SK-N-SH (cell line): ENCODE data around the gene OCA2. TPM values are rescaled to one million over a fixed set of nuclear protein-coding genes. Genes with fewer than 3 reads are reported as not detected.

Experiments
- CTCF ChIA-PET: fragments of 300-600, 350-600 bp; formaldehyde crosslinking; extraction: SDS; loops from one replicate; lab custom pipeline; 2021; lab: Yijun Ruan, JAX
- POLR2A ChIA-PET: fragments of 350-600 bp; sonication (Branson Sonifier 250); formaldehyde crosslinking; extraction: SDS; loops from one replicate; lab custom pipeline; 2020; ENCODE audit warnings: antibody characterized with exemption, inconsistent platforms; lab: Yijun Ruan, JAX
- DNase-seq: peaks from one replicate; pipeline ENCODE4 v3.0.0; 2012
- H2AFZ ChIP-seq: fragments of 200-600 bp; sonication (generic); 2 replicates; pipeline ENCODE4 v1.8.1; 2016; ENCODE audit warnings: antibody characterized with exemption, mild to moderate bottlenecking, low read depth
- H3F3A ChIP-seq: fragments of 200-600 bp; sonication (generic); replicated peaks from 2 replicates; pipeline ENCODE3; 2016; ENCODE audit warnings: antibody characterized with exemption, mild to moderate bottlenecking; ENCODE audit not compliant: insufficient read depth
- H3K27ac ChIP-seq, 2 experiments: fragments of 200-500 bp in 1 of 2; fragments of 200-600 bp in 1 of 2; sonication (Bioruptor generic) in 1 of 2; sonication (generic), shearing (Covaris generic) in 1 of 2; 2 replicates each; pipeline versions ENCODE4 v1.5.1 to v1.6.1; 2014 to 2016; ENCODE audit warnings: low read depth in 2 of 2, inconsistent platforms in 1 of 2, low read length in 1 of 2, mild to moderate bottlenecking in 1 of 2, mixed read lengths in 1 of 2
- H3K27me3 ChIP-seq: fragments of 200-600 bp; sonication (generic), shearing (Covaris generic); 2 replicates; pipeline ENCODE4 v1.6.1; 2016; ENCODE audit warnings: mixed run types; ENCODE audit not compliant: insufficient read depth
- H3K36me3 ChIP-seq, 2 experiments: fragments of 200-500 bp in 1 of 2; fragments of 200-600 bp in 1 of 2; sonication (Bioruptor generic) in 1 of 2; sonication (generic) in 1 of 2; replicated peaks in 1 of 2; 2 replicates each; pipeline versions ENCODE3 to v1.5.1; 2014 to 2016; ENCODE audit warnings: low read length in 1 of 2, mild to moderate bottlenecking in 1 of 2; ENCODE audit not compliant: insufficient read depth in 2 of 2, control insufficient read depth in 1 of 2
- H3K4me1 ChIP-seq, 2 experiments: fragments of 200-500 bp in 1 of 2; fragments of 200-600 bp in 1 of 2; sonication (Bioruptor generic) in 1 of 2; sonication (generic), shearing (Covaris generic) in 1 of 2; 2 replicates each; pipeline versions ENCODE4 v1.5.1 to v1.6.1; 2014 to 2016; ENCODE audit warnings: low read depth in 1 of 2, low read length in 1 of 2, mixed run types in 1 of 2; ENCODE audit not compliant: insufficient read depth in 2 of 2, control insufficient read depth in 1 of 2
- H3K4me2 ChIP-seq: fragments of 200-600 bp; sonication (generic), shearing (Covaris generic); 2 replicates; pipeline ENCODE4 v1.6.1; 2017; ENCODE audit warnings: mixed run types
- H3K4me3 ChIP-seq, 2 experiments: fragments of 200-500 bp in 1 of 2; fragments of 200-600 bp in 1 of 2; sonication (Bioruptor generic) in 1 of 2; sonication (generic), shearing (Covaris generic) in 1 of 2; 2 replicates each; pipeline versions ENCODE4 v1.5.1 to v1.8.1; 2014 to 2016; ENCODE audit warnings: low read depth in 2 of 2, inconsistent platforms in 1 of 2, low read length in 1 of 2, mild to moderate bottlenecking in 1 of 2, mixed read lengths in 1 of 2, moderate library complexity in 1 of 2
- H3K79me2 ChIP-seq: fragments of 200-600 bp; sonication (generic); 2 replicates; pipeline ENCODE4 v1.8.1; 2017; ENCODE audit warnings: mild to moderate bottlenecking; ENCODE audit not compliant: insufficient read depth
- H3K9ac ChIP-seq: fragments of 200-600 bp; sonication (generic); 2 replicates; pipeline ENCODE4 v1.6.1; 2017; ENCODE audit warnings: mixed run types
- H3K9me2 ChIP-seq: fragments of 200-600 bp; sonication (generic); 2 replicates; pipeline ENCODE4 v1.6.1; 2017; ENCODE audit warnings: mixed run types
- H3K9me3 ChIP-seq: fragments of 200-600 bp; sonication (generic); 2 replicates; pipeline ENCODE4 v1.6.1; 2017; ENCODE audit warnings: mixed run types, mild to moderate bottlenecking, moderate library complexity
- H4K20me1 ChIP-seq: fragments of 200-600 bp; sonication (generic); 2 replicates; pipeline ENCODE4 v1.6.1; 2017; ENCODE audit warnings: mild to moderate bottlenecking, mixed run types; ENCODE audit not compliant: insufficient read depth
- CHD2 ChIP-seq: fragments of 150-350 bp; IDR thresholded peaks from 2 replicates; pipeline ENCODE4 v1.6.1; 2018; ENCODE audit warnings: low read length; ENCODE audit not compliant: partially characterized antibody
- ELF1 ChIP-seq: IDR thresholded peaks from 2 replicates; pipeline ENCODE4 v1.4.0; 2012
- EZH2phosphoT487 ChIP-seq: fragments of 200-600 bp; sonication (generic); IDR thresholded peaks from 2 replicates; pipeline ENCODE4 v1.6.1; 2017; ENCODE audit warnings: low read depth, mixed run types, mild to moderate bottlenecking, antibody characterized with exemption, moderate library complexity, borderline replicate concordance
- FOXJ3 ChIP-seq: sonication (generic); formaldehyde crosslinking; IDR thresholded peaks from 2 replicates; pipeline ENCODE4 v1.5.1; 2020; ENCODE audit warnings: mild to moderate bottlenecking, missing genetic modification reagents
- GABPA ChIP-seq: IDR thresholded peaks from 2 replicates; pipeline ENCODE4 v1.4.0; 2012; ENCODE audit warnings: low read depth, mild to moderate bottlenecking
- JUND ChIP-seq: IDR thresholded peaks from 2 replicates; pipeline ENCODE4 v1.4.0; 2012
- MXI1 ChIP-seq: IDR thresholded peaks from 2 replicates; pipeline ENCODE4 v1.6.1; 2012; ENCODE audit warnings: mild to moderate bottlenecking, low read depth, low read length, improper control_type of control experiment
- NFIC ChIP-seq: IDR thresholded peaks from 2 replicates; pipeline ENCODE4 v1.4.0; 2012; ENCODE audit warnings: borderline replicate concordance
- NRF1 ChIP-seq: IDR thresholded peaks from 2 replicates; pipeline ENCODE4 v1.6.1; 2012; ENCODE audit warnings: low read depth, mild to moderate bottlenecking, low read length
- REST ChIP-seq: IDR thresholded peaks from 2 replicates; pipeline ENCODE4 v1.6.1; 2012; ENCODE audit warnings: mild to moderate bottlenecking, low read depth, low read length, moderate library complexity
- RXRA ChIP-seq: IDR thresholded peaks from 2 replicates; pipeline ENCODE4 v1.4.0; 2012; ENCODE audit warnings: low read depth, mild to moderate bottlenecking, borderline replicate concordance
- SIN3A ChIP-seq: IDR thresholded peaks from 2 replicates; pipeline ENCODE4 v1.6.1; 2012; ENCODE audit warnings: low read depth, mild to moderate bottlenecking, low read length, moderate library complexity, borderline replicate concordance
- TAF1 ChIP-seq: IDR thresholded peaks from 2 replicates; pipeline ENCODE4 v1.6.1; 2012; ENCODE audit warnings: low read depth, mild to moderate bottlenecking, low read length, moderate library complexity, borderline replicate concordance
- YY1 ChIP-seq: IDR thresholded peaks from 2 replicates; pipeline ENCODE4 v1.4.0; 2012; ENCODE audit warnings: low read depth, mild to moderate bottlenecking
- WGBS: methylation state at CpG from one replicate; pipeline ENCODE4 v1.1.6; 2017; ENCODE audit warnings: low lambda C conversion rate; 5-methylcytosine and 5-hydroxymethylcytosine counted together
- polyA plus RNA-seq, 3 experiments: library from polyadenylated mRNA; depleted of rRNA; stranded (reverse); fragments of >200 nt; gene quantifications; 2 replicates each; pipeline ENCODE4 v1.2.3, GENCODE V29; 2012
- TF ChIP-seq, protein P1 (sequence below): IDR thresholded peaks from 2 replicates; pipeline ENCODE4 v1.4.0; 2012; ENCODE audit warnings: low read depth, borderline replicate concordance

The OCA2 gene
- polyA plus RNA-seq, 1 of the 3 experiments (the other 2 are of a cell fraction), result 0.16 TPM

DNA sequence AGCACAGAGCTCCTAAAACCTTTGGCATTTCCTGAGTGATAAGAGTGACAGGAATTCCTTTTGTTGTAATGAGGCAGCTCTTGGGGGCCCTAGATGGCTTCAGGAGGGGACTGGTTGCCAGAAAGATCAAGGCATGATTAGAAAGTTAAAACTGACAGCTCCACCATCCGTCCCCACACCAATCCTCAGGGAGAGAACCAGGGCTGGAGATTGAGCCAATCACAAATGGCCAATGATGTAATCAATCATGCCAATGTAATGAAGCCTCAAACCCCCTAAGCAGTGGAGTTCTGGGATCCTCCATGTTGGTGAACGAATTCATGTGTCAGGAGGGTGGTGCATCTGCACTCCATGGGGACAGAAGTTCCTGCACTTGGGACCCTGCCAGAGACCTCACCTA, 265.1 kb downstream of the OCA2 start:
- Histone ChIP-seq H3F3A (no peaks in the 10 kb centered on the region), H2AFZ (no peak overlapping the region), H3K9ac (no peak overlapping the region), H3K4me3 (no peak overlapping the region), H3K27ac (no peak overlapping the region), H4K20me1 (no peaks in the 10 kb centered on the region), H3K9me3 (peaks cover 4% of the 10 kb centered on the region; the same call in 1 of the 2 replicates), H3K79me2 (no peaks in the 10 kb centered on the region), H3K36me3 (no peaks in the 10 kb centered on the region)
- WGBS, result 16% methylated on average over 2 of the region's 2 CpGs
- CTCF ChIA-PET, result interaction anchor here (0.6 kb wide), 1 partner anchor 135 kb away, joined by 3 read pairs; no protein-coding TSS in a partner anchor
- POLR2A ChIA-PET, result no interaction called here
- TF ChIP-seq CHD2 (no peak), RXRA (no peak), EZH2phosphoT487 (no peak), FOXJ3 (no peak), SIN3A (no peak), ELF1 (no peak), NRF1 (no peak), REST (no peak), TAF1 (no peak), GABPA (no peak), JUND (no peak), MXI1 (no peak), YY1 (no peak)
- TF ChIP-seq, protein P1, sequence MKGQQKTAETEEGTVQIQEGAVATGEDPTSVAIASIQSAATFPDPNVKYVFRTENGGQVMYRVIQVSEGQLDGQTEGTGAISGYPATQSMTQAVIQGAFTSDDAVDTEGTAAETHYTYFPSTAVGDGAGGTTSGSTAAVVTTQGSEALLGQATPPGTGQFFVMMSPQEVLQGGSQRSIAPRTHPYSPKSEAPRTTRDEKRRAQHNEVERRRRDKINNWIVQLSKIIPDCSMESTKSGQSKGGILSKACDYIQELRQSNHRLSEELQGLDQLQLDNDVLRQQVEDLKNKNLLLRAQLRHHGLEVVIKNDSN, result no peak
- TF ChIP-seq, all 33 proteins: peak for 0
- no peaks in the 10 kb centered on the region for H3K9me2 ChIP-seq
- H3K4me2 ChIP-seq, result no peak overlapping the region
- no peaks in the 10 kb centered on the region for H3K4me1 ChIP-seq
- no peak for DNase-seq
- no peaks in the 10 kb centered on the region for H3K27me3 ChIP-seq

- no peaks in the 10 kb centered on the region for H4K20me1 ChIP-seq
- H3K4me2 ChIP-seq, result no peak overlapping the region
- no peaks in the 10 kb centered on the region for H3K4me1 ChIP-seq
- H3K9me3 ChIP-seq, result peaks cover 4% of the 10 kb centered on the region; the same call in 1 of the 2 replicates
- no peaks in the 10 kb centered on the region for H3K36me3 ChIP-seq
- no peak for DNase-seq
- no peaks in the 10 kb centered on the region for H3K27me3 ChIP-seq
- H2AFZ ChIP-seq, result no peak overlapping the region
- no peak overlapping the region for H3K9ac ChIP-seq
- no peaks in the 10 kb centered on the region for H3K79me2 ChIP-seq
- no peak overlapping the region for H3K4me3 ChIP-seq
- ChIA-PET CTCF (no interaction called here), POLR2A (no interaction called here)
- no peaks in the 10 kb centered on the region for H3K9me2 ChIP-seq
- H3F3A ChIP-seq, result no peaks in the 10 kb centered on the region
- H3K27ac ChIP-seq, result no peak overlapping the region
- WGBS, result 52% methylated on average over 4 of the region's 4 CpGs
- TF ChIP-seq NFIC, result no peak
These were observed 265.9 kb downstream of the OCA2 start for GRCh38 chr15:27833178-27833577.
